HL-60 (cell line): ENCODE results near the gene GSTO1.

Experiments used
- GABPA ChIP-seq: IDR thresholded peaks from 2 replicates; pipeline ENCODE4 v1.6.1; 2012; ENCODE audit warnings: low read depth
- TF ChIP-seq, protein P1 (sequence below): IDR thresholded peaks from one replicate; pipeline ENCODE4 v1.5.1; 2011; ENCODE audit warnings: low read length, control low read depth, inconsistent platforms; ENCODE audit not compliant: insufficient read depth

DNA sequence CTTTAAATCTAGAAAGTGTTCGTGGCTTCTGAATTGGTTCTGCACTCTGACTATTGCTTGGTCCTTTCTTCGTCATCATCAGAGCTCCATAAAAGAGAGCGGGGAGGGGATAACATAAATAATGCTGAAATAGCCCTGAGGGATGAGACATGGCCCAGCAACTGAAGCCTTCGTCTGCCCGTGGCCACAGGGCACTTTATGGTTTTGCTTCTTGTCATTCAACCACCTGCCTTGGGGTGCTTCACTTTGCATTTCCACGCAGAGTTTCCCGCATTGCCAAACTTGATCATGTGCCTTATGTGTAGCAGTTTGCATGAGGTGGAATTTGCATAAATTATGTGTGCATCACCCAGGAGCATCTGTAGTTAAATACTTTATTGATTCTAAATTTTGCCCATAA is 30.2 kb downstream of the GSTO1 start:
- TF ChIP-seq GABPA = no peak
- TF ChIP-seq, protein P1, sequence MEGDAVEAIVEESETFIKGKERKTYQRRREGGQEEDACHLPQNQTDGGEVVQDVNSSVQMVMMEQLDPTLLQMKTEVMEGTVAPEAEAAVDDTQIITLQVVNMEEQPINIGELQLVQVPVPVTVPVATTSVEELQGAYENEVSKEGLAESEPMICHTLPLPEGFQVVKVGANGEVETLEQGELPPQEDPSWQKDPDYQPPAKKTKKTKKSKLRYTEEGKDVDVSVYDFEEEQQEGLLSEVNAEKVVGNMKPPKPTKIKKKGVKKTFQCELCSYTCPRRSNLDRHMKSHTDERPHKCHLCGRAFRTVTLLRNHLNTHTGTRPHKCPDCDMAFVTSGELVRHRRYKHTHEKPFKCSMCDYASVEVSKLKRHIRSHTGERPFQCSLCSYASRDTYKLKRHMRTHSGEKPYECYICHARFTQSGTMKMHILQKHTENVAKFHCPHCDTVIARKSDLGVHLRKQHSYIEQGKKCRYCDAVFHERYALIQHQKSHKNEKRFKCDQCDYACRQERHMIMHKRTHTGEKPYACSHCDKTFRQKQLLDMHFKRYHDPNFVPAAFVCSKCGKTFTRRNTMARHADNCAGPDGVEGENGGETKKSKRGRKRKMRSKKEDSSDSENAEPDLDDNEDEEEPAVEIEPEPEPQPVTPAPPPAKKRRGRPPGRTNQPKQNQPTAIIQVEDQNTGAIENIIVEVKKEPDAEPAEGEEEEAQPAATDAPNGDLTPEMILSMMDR = no peak
